ENCODE data around the gene SDC4.

SDC4 gene

DNA sequence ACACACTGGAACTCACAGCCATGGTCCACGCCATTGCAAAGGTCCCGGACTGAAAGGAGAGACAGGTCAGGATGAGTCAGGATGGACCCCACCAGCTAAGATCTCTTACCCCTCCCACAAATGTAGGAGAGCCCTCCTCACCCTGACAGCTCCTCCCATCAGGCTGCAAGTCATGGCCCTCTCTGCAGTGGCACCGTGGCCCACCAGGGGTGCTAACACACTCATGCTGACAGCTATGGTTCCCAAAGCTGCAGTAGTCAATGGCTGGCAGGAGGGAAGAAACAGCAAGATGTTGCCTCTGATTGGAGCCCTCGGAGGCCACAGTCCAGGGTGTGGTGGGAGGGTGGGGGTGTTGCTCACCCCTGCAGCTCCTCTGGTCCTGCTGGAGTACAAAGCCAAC, 47.3 kb downstream of the SDC4 start:
- peak in 2 of 4 experiments; percentile 17 to 36 for DNase-seq (ENCODE audit: low read depth in 4 of 4, low spot score in 1 of 4)

DNA sequence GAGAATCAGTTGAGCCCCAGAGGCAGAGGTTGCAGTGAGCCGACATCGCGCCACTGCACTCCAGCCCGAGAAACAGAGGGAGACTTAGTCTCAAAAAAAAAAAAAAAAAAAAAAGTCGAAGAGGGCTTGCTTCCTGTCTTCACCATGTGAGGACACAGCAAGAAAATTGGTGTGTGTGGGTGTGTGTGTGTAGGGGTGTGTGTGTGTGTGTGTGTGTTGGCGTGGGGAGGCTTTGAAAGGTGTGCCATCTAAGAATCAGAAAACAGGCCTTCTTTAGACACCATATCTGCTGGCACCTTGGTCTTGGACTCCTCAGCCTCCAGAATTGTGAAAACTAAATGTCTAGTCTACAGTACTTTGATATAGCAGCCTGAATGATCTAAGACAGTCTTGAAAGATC, 48.4 kb downstream of the SDC4 start:
- DNase-seq (ENCODE audit: low read depth in 4 of 4, low spot score in 1 of 4): no peak

DNA sequence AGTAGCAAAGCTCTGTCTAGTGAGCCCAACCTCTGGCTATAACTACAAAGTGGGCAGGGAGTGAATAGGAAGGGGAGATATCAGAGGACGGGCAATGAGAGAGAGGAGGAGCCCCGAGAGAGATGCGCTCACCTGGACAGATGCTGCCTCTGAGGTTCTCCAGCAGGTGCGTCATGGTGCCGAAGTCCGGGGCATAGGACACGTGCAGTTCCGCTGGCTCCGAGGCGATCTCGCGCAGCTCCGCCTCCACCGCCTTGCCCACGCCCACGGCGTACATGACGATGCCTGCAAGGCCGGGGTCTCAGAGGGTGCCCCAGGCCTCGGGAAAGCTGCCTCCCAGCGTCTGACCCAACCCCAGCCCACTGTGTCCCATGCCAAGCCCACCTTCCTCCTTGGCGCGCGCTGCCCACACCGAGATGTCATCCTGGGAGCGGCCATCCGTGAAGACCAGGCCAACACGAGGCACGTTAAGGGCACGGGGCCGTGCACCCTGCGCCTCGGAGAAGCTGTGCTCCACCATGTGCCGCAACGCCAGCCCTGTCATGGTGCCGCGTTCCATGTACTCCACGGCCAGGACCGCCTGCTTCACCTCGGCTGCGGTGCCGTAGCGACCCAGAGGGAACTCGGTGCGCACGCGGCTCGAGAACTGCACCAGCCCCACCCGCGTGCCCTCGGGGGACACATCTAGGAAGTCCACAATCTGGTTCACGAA, 50.3 kb downstream of the SDC4 start:
- no peak for DNase-seq (ENCODE audit: low read depth in 4 of 4, low spot score in 1 of 4)

DNA sequence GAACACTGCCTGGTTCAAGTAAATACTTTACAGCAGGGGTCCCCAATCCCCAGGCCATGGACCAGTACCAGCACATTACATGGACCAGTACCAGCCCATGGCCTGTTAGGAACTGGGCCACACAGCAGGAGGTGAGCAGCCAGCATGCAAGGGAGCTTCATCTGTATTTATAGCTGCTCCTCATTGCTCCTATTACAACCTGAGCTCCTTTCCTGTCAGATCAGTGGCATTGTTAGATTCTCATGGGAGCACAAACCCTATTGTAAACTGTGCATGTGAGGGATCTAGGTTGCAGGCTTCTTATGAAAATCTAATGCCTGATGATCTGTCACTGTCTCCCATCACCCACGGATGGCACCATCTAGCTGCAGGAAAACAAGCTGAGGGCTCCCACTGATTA, 53.6 kb downstream of the SDC4 start:
- no peak for DNase-seq (ENCODE audit: low read depth in 4 of 4, low spot score in 1 of 4)

DNA sequence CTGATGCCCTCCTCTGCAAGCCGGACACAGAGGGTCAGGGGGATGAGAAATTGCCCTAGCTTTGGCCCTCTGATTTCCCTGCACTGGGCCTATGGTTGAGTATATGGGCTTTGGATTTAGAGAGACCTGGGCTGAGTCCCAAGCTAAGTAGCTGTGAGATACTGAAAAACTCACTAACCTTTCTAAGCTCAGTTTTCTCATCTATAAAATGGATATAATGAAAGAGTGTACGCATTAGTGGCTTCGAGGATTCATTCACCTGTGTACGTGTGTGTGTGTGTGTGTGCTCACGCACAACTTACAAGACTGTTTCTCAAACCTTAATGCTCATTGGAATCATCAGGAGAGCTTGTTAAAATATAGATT, 54.2 kb downstream of the SDC4 start:
- DNase-seq (ENCODE audit: low read depth in 4 of 4, low spot score in 1 of 4): no peak

DNA sequence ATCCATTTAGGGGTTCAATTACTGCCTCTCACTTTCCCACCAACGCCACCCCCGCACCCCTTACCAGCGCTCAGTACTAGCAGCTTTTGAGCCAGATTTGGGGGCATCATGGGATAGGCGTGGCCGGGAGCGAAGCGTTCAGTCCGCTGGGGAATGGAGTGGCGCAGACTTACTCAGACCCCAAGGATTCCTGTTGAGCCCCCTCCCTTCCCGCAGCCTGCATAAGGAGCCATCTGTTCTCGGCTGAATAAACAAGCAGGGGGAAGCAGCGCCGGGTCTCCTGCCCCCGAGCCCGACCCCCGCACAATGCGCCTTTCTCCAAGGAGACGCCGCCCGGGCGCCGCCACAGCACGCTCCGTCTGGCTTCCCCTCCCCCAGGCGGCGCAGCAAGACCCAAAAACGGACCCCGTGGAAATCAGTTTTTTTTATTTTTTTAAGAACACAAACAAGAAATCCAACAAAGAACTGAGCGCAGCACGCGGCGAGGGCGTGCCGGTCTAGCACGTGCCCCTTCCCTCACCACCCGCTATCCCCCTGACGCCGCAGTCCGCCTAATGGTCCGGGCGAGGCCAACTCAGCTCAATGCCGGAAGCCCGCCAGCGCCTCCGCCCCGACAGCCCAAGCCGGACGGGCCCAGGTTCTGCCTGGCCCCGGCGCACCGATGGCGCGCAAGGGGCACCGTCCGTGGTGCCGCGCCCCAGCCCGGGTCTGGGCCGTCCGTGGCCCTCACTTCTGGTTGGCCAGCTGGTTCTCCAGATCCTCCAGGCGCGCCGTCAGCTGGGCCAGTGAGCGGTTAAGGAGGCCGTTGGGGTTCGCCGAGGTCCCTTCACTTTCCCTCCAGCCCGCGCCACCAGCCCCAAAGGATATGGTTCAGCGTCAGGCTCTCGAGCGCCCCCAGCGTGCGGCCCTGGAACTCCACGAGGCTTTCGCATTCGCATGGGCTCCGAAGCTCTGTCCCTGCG, 54.9 kb downstream of the SDC4 start:
- peak; percentile 65 to 84 (median 76) for DNase-seq (ENCODE audit: low read depth in 4 of 4, low spot score in 1 of 4)

DNA sequence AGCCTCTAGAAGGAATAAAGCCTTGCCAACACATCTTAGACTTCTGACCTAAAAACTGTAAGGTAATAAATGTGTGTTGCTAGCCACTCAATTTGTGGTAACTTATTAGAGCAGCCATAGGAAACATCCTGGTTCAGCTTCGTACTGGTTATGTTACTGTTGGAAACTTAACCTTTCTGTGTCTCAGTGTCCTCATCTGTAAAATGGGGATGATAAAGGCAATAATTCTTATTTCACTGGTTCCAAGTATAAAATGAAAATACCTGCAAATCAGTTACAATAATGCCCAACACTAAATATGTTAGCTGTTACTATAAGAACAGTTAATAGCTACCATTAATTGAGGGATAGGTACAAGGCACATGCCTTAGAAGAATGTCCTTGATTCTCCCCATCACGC, 55.9 kb downstream of the SDC4 start:
- no peak for DNase-seq (ENCODE audit: low read depth in 4 of 4, low spot score in 1 of 4)

DNA sequence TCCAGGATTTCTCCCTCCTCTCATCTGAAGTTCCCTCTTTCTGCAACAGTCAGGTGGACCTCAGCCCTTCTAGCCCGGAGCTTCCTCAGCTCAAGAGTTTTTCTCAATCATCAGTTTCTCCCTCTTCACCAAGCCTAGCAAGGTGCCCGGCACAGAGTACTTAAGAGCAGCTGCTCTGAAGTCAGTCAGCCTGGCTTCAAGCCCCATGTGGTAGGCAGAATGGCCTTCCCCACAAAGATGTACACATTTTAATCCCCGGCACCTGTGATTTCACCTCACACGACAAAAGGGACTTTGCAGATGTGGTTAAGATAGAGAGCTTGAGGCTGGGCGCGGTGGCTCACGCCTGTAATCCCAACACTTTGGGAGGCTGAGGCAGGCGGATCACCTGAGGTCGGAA, 56.7 kb downstream of the SDC4 start:
- DNase-seq (ENCODE audit: low read depth in 4 of 4, low spot score in 1 of 4): no peak

DNA sequence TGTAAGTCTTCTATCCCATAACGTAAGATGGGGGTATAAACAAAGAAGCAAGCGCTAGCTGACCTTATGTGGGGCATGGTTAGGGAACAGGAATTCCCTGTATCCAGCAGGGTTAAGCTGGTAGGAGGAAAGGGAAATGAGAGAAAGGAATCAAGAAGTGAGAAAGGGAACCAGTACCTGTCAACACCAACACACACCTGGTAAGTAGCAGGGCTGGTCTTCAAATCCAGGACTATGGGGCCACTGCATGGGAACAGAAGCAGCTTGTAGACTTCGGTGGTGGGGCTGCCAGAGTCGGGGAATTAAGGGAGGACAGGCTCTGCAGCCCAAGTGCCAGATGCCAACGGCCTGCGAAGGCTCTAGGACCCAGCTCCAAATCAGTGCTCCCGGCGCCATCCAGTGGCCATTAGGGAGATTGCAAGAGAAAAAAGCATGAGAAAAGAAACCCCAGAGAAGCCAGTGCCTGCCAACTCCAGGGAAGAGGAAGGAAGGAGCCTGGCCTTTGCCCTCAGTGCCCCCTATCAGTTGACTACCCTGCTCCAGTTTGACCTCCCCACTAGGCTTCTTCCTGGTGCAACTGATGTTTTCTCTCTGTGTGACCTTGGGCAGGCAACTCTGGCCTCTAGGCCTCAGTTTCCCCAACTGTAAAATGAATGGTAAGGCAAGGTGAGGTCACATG, 57.4 kb downstream of the SDC4 start:
- peak; percentile 24 to 63 (median 44) for DNase-seq (ENCODE audit: low read depth in 4 of 4, low spot score in 1 of 4)

DNA sequence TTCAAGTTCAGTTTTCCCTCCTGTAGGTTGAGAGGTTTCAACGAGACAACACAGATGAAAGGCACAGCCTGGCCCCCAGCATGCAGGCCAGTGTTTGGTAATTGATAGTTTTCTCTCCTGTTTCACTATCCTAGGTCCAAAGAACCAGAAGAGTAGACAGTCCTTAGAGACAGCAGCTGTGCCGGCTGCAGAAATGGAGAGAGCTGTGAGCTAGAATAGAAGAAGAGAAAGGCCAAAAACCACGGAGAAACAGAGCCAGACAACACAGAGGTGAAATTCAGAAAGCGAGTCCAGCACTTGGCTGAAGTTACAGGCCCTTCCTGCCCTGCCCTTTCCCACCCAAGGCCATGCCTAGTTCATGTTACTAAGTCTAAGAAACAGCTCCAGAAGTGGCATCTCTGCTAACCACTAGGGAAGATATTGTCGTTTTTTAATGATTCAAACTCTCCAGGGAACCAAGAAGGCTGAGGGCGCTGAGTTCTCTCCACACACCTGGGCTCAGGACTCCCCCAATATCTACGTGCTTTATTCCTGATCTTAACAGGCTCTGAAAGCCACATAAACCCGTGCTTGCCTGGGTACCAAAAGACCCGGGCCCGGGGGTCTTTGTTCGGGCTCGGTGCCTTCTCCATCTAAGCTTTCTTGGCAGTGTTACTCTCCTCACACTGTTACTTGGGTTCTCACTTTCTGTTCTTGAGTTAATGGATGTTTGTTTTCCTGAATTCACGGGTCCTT, 58.1 kb downstream of the SDC4 start:
- no peak for DNase-seq (ENCODE audit: low read depth in 4 of 4, low spot score in 1 of 4)

DNA sequence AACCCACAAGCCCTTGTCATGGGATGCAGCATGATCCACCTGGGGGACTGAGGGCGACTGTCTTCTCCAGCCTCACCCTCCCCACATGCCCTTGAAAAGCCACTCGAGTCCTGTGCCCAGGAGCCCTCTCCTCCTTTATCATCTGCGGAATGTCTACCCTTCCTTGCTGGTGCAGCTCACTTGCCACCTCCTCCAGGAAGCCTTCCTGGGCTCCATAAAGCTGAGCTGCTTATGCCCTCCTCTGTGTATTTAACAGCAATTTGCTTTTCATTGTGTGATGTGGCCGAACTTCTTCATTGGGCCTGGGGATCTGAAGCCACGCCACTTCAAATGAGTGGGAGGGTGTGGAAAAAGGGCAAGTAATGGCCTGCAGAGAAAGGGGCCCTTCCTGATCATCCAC, 59.4 kb downstream of the SDC4 start:
- no peak for DNase-seq (ENCODE audit: low read depth in 4 of 4, low spot score in 1 of 4)

DNA sequence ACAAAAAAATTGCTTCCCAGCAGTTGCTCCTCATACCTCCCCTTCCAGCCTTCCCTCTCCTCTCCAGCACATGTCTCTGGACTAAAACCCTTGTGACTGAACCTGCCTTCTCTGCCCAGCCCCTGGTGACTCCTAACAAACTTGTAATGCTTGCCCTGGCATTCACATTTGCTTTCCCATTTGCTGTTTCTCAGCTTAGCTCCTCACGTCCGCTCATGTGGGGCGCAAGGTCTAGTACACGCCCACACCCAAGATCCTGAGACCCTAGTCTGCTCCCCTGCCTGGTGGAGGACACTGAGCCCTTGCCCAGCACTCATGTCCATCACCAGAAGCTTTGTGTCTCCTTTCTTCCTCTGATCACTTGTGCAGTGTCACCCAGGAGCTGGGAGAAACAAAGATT, 59.8 kb downstream of the SDC4 start:
- DNase-seq (ENCODE audit: low read depth in 4 of 4, low spot score in 1 of 4): no peak

DNA sequence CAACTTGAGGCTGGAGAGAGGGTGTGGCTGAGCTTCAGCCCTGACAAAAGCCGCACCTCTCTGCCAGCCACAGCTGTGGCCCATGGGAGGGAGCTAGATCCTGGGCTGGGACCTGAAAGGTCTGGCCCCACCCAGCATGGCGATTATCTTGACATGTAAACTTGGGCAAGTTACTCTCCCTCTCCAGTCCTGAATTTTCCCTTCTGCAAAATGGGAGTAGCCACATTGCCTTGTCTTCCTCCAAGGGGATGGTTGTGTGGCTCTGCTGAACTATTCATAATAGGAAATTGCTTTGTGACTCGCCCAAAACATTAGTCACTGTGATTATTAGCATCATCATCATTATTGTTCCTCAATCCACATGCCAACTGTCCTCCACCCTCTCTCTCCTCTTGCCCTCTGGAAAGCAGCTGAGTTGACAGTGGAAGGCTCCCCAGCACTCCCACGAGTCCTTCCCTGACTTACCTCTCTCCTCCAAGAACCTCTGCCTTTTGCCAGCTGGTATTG, 64.6 kb downstream of the SDC4 start:
- no peak for DNase-seq (ENCODE audit: low read depth in 4 of 4, low spot score in 1 of 4)

DNA sequence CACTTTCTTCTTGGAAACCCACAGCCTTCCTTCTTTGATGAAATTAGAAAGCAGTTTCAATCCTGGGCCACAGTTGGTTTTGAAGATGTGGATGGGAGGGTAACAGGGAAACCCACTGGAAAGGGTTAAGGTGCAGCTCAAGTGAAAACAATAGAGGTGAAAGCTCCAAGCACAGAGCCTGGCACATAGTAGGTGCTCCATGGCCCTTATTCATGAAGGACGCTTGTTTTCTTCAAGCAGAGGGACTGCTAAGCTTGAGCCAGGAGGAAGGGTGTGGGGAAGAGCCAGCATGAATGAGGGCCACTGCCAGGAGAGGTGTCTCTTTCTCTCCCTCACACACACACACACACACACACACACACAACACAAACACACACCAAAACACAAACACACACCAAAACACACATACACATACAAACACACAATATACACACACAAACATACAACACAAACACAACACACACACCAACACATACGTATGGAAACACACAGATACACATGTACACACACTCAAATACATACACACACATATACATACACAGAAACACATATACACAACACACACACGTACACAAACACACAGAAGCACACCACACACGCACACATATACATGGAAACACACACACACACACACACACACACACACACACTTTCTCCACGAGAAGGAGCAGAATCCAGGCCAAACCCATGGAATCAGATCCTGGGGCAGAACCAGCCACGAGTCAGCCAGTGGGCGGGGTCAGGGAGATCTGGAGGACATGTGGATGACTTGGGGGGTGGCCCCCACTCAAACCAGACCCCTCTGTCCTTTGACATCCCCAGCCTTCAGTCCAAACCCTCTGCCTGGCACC, 65.3 kb downstream of the SDC4 start:
- DNase-seq (ENCODE audit: low read depth in 4 of 4, low spot score in 1 of 4): no peak

DNA sequence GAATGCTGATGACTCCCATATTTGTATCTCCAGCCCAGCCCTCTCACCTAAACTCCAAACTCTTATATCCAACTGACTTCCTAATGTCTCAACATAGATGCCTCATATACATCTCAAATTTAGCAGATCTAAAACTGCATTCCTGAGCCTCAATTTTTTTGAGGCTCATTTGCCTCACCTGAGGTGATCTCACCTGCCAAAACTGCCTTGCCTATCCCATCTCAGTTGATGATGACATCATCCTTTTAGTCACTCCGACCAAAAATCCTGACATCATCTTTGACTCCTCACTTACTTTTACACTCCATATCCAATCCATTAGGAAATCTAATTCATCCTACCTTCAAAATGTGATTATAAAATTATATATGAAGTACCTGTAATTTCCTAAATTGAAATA, 68.2 kb downstream of the SDC4 start:
- DNase-seq (ENCODE audit: low read depth in 4 of 4, low spot score in 1 of 4): no peak

DNA sequence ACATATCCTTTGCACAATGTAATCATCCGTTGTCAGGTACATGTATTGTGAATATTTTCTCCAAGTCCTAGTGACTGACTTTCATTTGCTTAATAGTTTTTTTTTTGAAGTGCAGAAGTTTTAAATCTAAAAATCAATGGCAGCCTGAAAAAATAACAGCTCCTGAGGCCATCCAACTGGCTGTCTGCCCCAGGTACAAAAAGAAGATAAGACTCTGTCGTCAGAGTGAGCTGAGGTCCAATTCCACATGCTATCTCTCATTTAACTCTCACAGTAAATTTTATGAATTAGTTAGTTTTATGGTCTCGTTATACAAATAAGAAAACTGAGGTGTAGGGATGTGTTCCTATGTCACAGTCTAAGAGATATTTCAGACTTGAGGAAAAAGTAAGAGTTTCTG, 72.9 kb downstream of the SDC4 start:
- DNase-seq (ENCODE audit: low read depth in 4 of 4, low spot score in 1 of 4): no peak

Measured in stimulated activated CD4-positive, alpha-beta T cell treated with anti-CD3 and anti-CD28 coated beads, Interleukin-1b, Interleukin-23, amount 100 ng/mL, for 24 hours (primary cell).